Embryonic facial prominence (tissue), 1 donor: ENCODE results near the gene NLRP3.
"Not testable (repeated sequence)": the region's sequence is repeated elsewhere in the genome, so short reads cannot be mapped to it uniquely, and the experiment has no call there.

Experiments used
- DNase-seq: peaks from one replicate; pipeline ENCODE4 v3.0.0-alpha.2; 2016; ENCODE audit errors: extremely low spot score

Gene NLRP3

GRCh38 chr1:247469141-247469535 is 53.2 kb downstream of the NLRP3 start:
- no peak for DNase-seq

GRCh38 chr1:247470942-247471429 is 55.0 kb downstream of the NLRP3 start:
- not testable (repeated sequence) for DNase-seq

GRCh38 chr1:247471445-247472016 is 55.6 kb downstream of the NLRP3 start:
- no peak for DNase-seq

- no peak for DNase-seq
Measured at GRCh38 chr1:247472035-247472434, 56.1 kb downstream of the NLRP3 start.

- DNase-seq: no peak
Measured at GRCh38 chr1:247474367-247474766, 58.4 kb downstream of the NLRP3 start.

GRCh38 chr1:247475793-247476192 is 59.8 kb downstream of the NLRP3 start:
- no peak for DNase-seq

- DNase-seq: not testable (repeated sequence)
Measured at GRCh38 chr1:247476328-247477058, 60.5 kb downstream of the NLRP3 start.

GRCh38 chr1:247482747-247483146 is 66.8 kb downstream of the NLRP3 start:
- no peak for DNase-seq

- peak; percentile 12 for DNase-seq
Measured at GRCh38 chr1:247487057-247487456, 71.1 kb downstream of the NLRP3 start.

- DNase-seq: no peak
Measured at GRCh38 chr1:247491328-247491727, 75.4 kb downstream of the NLRP3 start.

- DNase-seq: no peak
Measured at GRCh38 chr1:247493106-247493505, 77.1 kb downstream of the NLRP3 start.

- no peak for DNase-seq
Measured at GRCh38 chr1:247494767-247495166, 78.8 kb downstream of the NLRP3 start.

- DNase-seq: no peak
Measured at GRCh38 chr1:247496581-247497285, 80.8 kb downstream of the NLRP3 start.
